Smooth muscle cell (in vitro differentiated cells): ENCODE data around the gene LARGE2. TPM values are rescaled to one million over a fixed set of nuclear protein-coding genes. Genes with fewer than 3 reads are reported as not detected.

Experiments
- polyA plus RNA-seq: library from polyadenylated mRNA; unstranded; fragments of >200 nt; fragmentation: Nextera tagmentation; extraction: Ambion mirVana; gene quantifications from 2 replicates; pipeline ENCODE4 v1.2.1, GENCODE V29; 2016
- total RNA-seq: library from RNA; depleted of rRNA; stranded (reverse); fragments of >200 nt; gene quantifications from 2 replicates; pipeline ENCODE4 v1.2.3, GENCODE V29; 2014

Gene LARGE2
- total and polyA plus RNA-seq, 2 experiments from 2014 or later: 0.40 to 0.46 TPM

Other genes with a start within 250 kb of the LARGE2 start
- 5.6 and 8.9 TPM in 2 replicates for gene SLC35C1, start 117.5 kb upstream of the LARGE2 start, total RNA-seq
- gene SLC35C1, start 117.5 kb upstream of the LARGE2 start, polyA plus RNA-seq: 25.7 and 32.7 TPM in 2 replicates
- gene CRY2, start 75.2 kb upstream of the LARGE2 start, total RNA-seq: 26.1 and 27.7 TPM in 2 replicates
- 23.3 and 30.3 TPM in 2 replicates for gene CRY2, start 75.2 kb upstream of the LARGE2 start, polyA plus RNA-seq
- gene MAPK8IP1, start 37.0 kb upstream of the LARGE2 start, total RNA-seq: 3.9 and 8.1 TPM in 2 replicates
- gene MAPK8IP1, start 37.0 kb upstream of the LARGE2 start, polyA plus RNA-seq: 4.9 and 5.2 TPM in 2 replicates
- gene FREY1, start 15.4 kb upstream of the LARGE2 start, total RNA-seq: 0.22 and 3.6 TPM in 2 replicates
- 0.57 TPM in 1 of 2 replicates, not detected in the other for gene FREY1, start 15.4 kb upstream of the LARGE2 start, polyA plus RNA-seq
- 10.5 and 14.9 TPM in 2 replicates for gene PEX16, start 4.8 kb upstream of the LARGE2 start, total RNA-seq
- 24.4 and 30.2 TPM in 2 replicates for gene PEX16, start 4.8 kb upstream of the LARGE2 start, polyA plus RNA-seq
- 28.2 and 28.7 TPM in 2 replicates for gene PHF21A, start 198.8 kb downstream of the LARGE2 start, total RNA-seq
- 26.1 and 26.8 TPM in 2 replicates for gene PHF21A, start 198.8 kb downstream of the LARGE2 start, polyA plus RNA-seq